Adipocyte (in vitro differentiated cells): ENCODE measurements around the gene CYP2S1.
"Not testable (repeated sequence)": the region's sequence is repeated elsewhere in the genome, so short reads cannot be mapped to it uniquely, and the experiment has no call there.

Experiments used
- DNase-seq: peaks from one replicate; pipeline ENCODE4 v3.0.0-alpha.2; 2015; ENCODE audit warnings: low read depth
- H3K27me3 ChIP-seq: replicated peaks from 2 replicates; pipeline ENCODE4 v1.7.0; 2013; ENCODE audit warnings: mild to moderate bottlenecking, low read length, moderate library complexity; ENCODE audit not compliant: control insufficient read depth, insufficient read depth
- H3K36me3 ChIP-seq: 2 replicates; pipeline ENCODE4 v1.7.0; 2013; ENCODE audit warnings: low read length, mild to moderate bottlenecking, moderate library complexity; ENCODE audit not compliant: control insufficient read depth, insufficient read depth, severe bottlenecking
- H3K4me1 ChIP-seq: 2 replicates; pipeline ENCODE4 v1.7.0; 2013; ENCODE audit warnings: mild to moderate bottlenecking, low read length, moderate library complexity; ENCODE audit not compliant: control insufficient read depth, insufficient read depth
- H3K4me3 ChIP-seq: 2 replicates; pipeline ENCODE4 v1.7.0; 2013; ENCODE audit warnings: mild to moderate bottlenecking, low read length, moderate library complexity
- H3K9ac ChIP-seq: 2 replicates; pipeline ENCODE4 v1.7.0; 2013; ENCODE audit warnings: mild to moderate bottlenecking, low read length, moderate library complexity
- H3K9me3 ChIP-seq: 2 replicates; pipeline ENCODE4 v1.7.0; 2013; ENCODE audit warnings: mild to moderate bottlenecking, low read length, moderate library complexity; ENCODE audit not compliant: control insufficient read depth

Gene CYP2S1

GRCh38 chr19:41192574-41193429 lies at the start of gene CYP2S1:
Gene CYP2S1 (plus strand): TSS chr19:41193219. CDS start chr19:41193265, 46 bp downstream.
- H3K27me3 ChIP-seq, result peaks cover 37% of the 10 kb centered on the region
- H3K9me3 ChIP-seq, result no peaks in the 10 kb centered on the region
- no peak within 1 kb of the TSS for H3K9ac ChIP-seq
- peak; percentile 21 for DNase-seq
- no peak within 1 kb of the TSS for H3K4me3 ChIP-seq
- H3K4me1 ChIP-seq, result peaks cover 10% of the 10 kb centered on the region
- H3K36me3 ChIP-seq, result no peaks in the 10 kb centered on the region

- Histone ChIP-seq H3K36me3 (no peaks in the 10 kb centered on the region), H3K9ac (no peak overlapping the region), H3K27me3 (peaks cover 17% of the 10 kb centered on the region), H3K4me1 (peaks cover 4% of the 10 kb centered on the region), H3K4me3 (no peak overlapping the region), H3K9me3 (no peaks in the 10 kb centered on the region)
- peak; percentile 89 for DNase-seq
These were observed 48.6 kb upstream of the CYP2S1 start for GRCh38 chr19:41144403-41144802.

- DNase-seq, result no peak
- H3K27me3 ChIP-seq, result peaks cover 17% of the 10 kb centered on the region
- no peak overlapping the region for H3K4me3 ChIP-seq
- H3K4me1 ChIP-seq, result no peaks in the 10 kb centered on the region
- no peak overlapping the region for H3K9ac ChIP-seq
- no peaks in the 10 kb centered on the region for H3K9me3 ChIP-seq
- no peaks in the 10 kb centered on the region for H3K36me3 ChIP-seq
These were observed 43.2 kb upstream of the CYP2S1 start for GRCh38 chr19:41149831-41150230.

GRCh38 chr19:41150986-41151385 lies 42.0 kb upstream of the CYP2S1 start:
- not testable (repeated sequence) for H3K9ac ChIP-seq, H3K36me3 ChIP-seq, H3K4me1 ChIP-seq, H3K9me3 ChIP-seq, DNase-seq, H3K4me3 ChIP-seq
- H3K27me3 ChIP-seq, result peaks cover 20% of the 10 kb centered on the region

- no peaks in the 10 kb centered on the region for H3K4me1 ChIP-seq
- H3K9me3 ChIP-seq, result peaks cover 7% of the 10 kb centered on the region
- no peaks in the 10 kb centered on the region for H3K36me3 ChIP-seq
- no peak overlapping the region for H3K9ac ChIP-seq
- DNase-seq, result no peak
- H3K27me3 ChIP-seq, result peaks cover 12% of the 10 kb centered on the region
- H3K4me3 ChIP-seq, result no peak overlapping the region
These were observed 39.0 kb upstream of the CYP2S1 start for GRCh38 chr19:41154060-41154459.

- H3K9ac ChIP-seq, result no peak overlapping the region
- DNase-seq, result no peak
These were observed 36.8 kb upstream of the CYP2S1 start for GRCh38 chr19:41156207-41156606.

GRCh38 chr19:41159881-41160280 lies 33.1 kb upstream of the CYP2S1 start:
- no peaks in the 10 kb centered on the region for H3K4me1 ChIP-seq
- H3K4me3 ChIP-seq, result no peak overlapping the region
- H3K27me3 ChIP-seq, result peaks cover 16% of the 10 kb centered on the region
- no peaks in the 10 kb centered on the region for H3K36me3 ChIP-seq
- no peak for DNase-seq
- H3K9ac ChIP-seq, result no peak overlapping the region
- peaks cover 7% of the 10 kb centered on the region for H3K9me3 ChIP-seq

More at GRCh38 chr19:41156207-41156606, 36.8 kb upstream of the CYP2S1 start:
- Histone ChIP-seq H3K4me1 (no peaks in the 10 kb centered on the region), H3K27me3 (peaks cover 16% of the 10 kb centered on the region), H3K4me3 (no peak overlapping the region), H3K9me3 (peaks cover 7% of the 10 kb centered on the region), H3K36me3 (no peaks in the 10 kb centered on the region)

GRCh38 chr19:41161903-41162302 lies 31.1 kb upstream of the CYP2S1 start:
- no peaks in the 10 kb centered on the region for H3K9me3 ChIP-seq
- no peak overlapping the region for H3K4me3 ChIP-seq
- DNase-seq, result no peak
- peaks cover 6% of the 10 kb centered on the region for H3K27me3 ChIP-seq
- no peak overlapping the region for H3K9ac ChIP-seq
- H3K36me3 ChIP-seq, result no peaks in the 10 kb centered on the region
- H3K4me1 ChIP-seq, result no peaks in the 10 kb centered on the region

GRCh38 chr19:41166944-41167804 lies 25.8 kb upstream of the CYP2S1 start:
- no peaks in the 10 kb centered on the region for H3K4me1 ChIP-seq
- no peaks in the 10 kb centered on the region for H3K9me3 ChIP-seq
- H3K9ac ChIP-seq, result no peak overlapping the region
- no peak overlapping the region for H3K4me3 ChIP-seq
- H3K27me3 ChIP-seq, result peaks cover 10% of the 10 kb centered on the region
- no peaks in the 10 kb centered on the region for H3K36me3 ChIP-seq
- no peak for DNase-seq

GRCh38 chr19:41172297-41173164 lies 20.5 kb upstream of the CYP2S1 start:
- H3K4me1 ChIP-seq, result peaks cover 9% of the 10 kb centered on the region
- H3K4me3 ChIP-seq, result no peak overlapping the region
- H3K9ac ChIP-seq, result no peak overlapping the region
- no peaks in the 10 kb centered on the region for H3K9me3 ChIP-seq
- H3K36me3 ChIP-seq, result no peaks in the 10 kb centered on the region
- no peak for DNase-seq
- H3K27me3 ChIP-seq, result peaks cover 3% of the 10 kb centered on the region
